ENCODE results near the gene AHRR. TPM values are rescaled to one million over a fixed set of nuclear protein-coding genes. Genes with fewer than 3 reads are reported as not detected.
"Not testable (repeated sequence)": the region's sequence is repeated elsewhere in the genome, so short reads cannot be mapped to it uniquely, and the experiment has no call there.

The AHRR gene
- total RNA-seq, 1 donor from 2014 or later, result 1.4 TPM

- DNase-seq, result no peak
Measured at GRCh38 chr5:306011-306805, 15.3 kb upstream of the AHRR start.

GRCh38 chr5:307306-307705 is 14.2 kb upstream of the AHRR start:
- no peak for DNase-seq

GRCh38 chr5:307794-308579 is 13.5 kb upstream of the AHRR start:
- DNase-seq, result no peak

- no peak for DNase-seq
Measured at GRCh38 chr5:308672-309271, 12.7 kb upstream of the AHRR start.

GRCh38 chr5:309831-310230 is 11.7 kb upstream of the AHRR start:
- DNase-seq, result not testable (repeated sequence)

- DNase-seq, result no peak
Measured at GRCh38 chr5:310516-310915, 11.0 kb upstream of the AHRR start.

GRCh38 chr5:310941-311434 is 10.5 kb upstream of the AHRR start:
- DNase-seq, result no peak

- DNase-seq, result no peak
Measured at GRCh38 chr5:311963-312362, 9.6 kb upstream of the AHRR start.

- no peak for DNase-seq
Measured at GRCh38 chr5:312845-313244, 8.7 kb upstream of the AHRR start.

- DNase-seq, result no peak
Measured at GRCh38 chr5:313265-313664, 8.2 kb upstream of the AHRR start.

- DNase-seq, result no peak
Measured at GRCh38 chr5:313806-314376, 7.6 kb upstream of the AHRR start.

GRCh38 chr5:314676-315487 is 6.6 kb upstream of the AHRR start:
- DNase-seq, result no peak

GRCh38 chr5:315488-316209 is 5.9 kb upstream of the AHRR start:
- DNase-seq, result no peak

- no peak for DNase-seq
Measured at GRCh38 chr5:316210-317085, 5.1 kb upstream of the AHRR start.

GRCh38 chr5:317086-317811 is 4.3 kb upstream of the AHRR start:
- DNase-seq, result no peak

- DNase-seq, result no peak
Measured at GRCh38 chr5:318341-318897, 3.1 kb upstream of the AHRR start.

GRCh38 chr5:318931-319601 is 2.4 kb upstream of the AHRR start:
- no peak for DNase-seq

- DNase-seq, result no peak
Measured at GRCh38 chr5:320524-321229, 837 bp upstream of the AHRR start.

All from occipital lobe (tissue), 2 donors.